Activated naive CD4-positive, alpha-beta T cell treated with anti-CD3 and anti-CD28 coated beads, Interleukin-2, amount 10 ng/mL, durations not matched to agents 7 days and 5 days (primary cell): ENCODE results near the gene TRANK1.
"Not testable (repeated sequence)": the region's sequence is repeated elsewhere in the genome, so short reads cannot be mapped to it uniquely, and the experiment has no call there.

Experiments
- CTCF ChIA-PET: fragments of 350-600 bp; sonication (Branson Sonifier 250); formaldehyde crosslinking; loops from one replicate; lab custom pipeline; 2021; ENCODE audit warnings: antibody characterized with exemption; lab: Charles Lee
- DNase-seq: peaks from one replicate; pipeline ENCODE4 v3.0.0-alpha.2; 2020
- H3K27ac Mint-ChIP-seq: one replicate; pipeline ENCODE4 v1.8.0; 2021; ENCODE audit warnings: mild to moderate bottlenecking, moderate library complexity, mixed read lengths
- H3K27me3 Mint-ChIP-seq: one replicate; pipeline ENCODE4 v1.8.0; 2021; ENCODE audit warnings: mild to moderate bottlenecking, mixed read lengths
- H3K36me3 Mint-ChIP-seq: one replicate; pipeline ENCODE4 v1.8.0; 2021; ENCODE audit warnings: mixed read lengths
- H3K4me1 Mint-ChIP-seq: one replicate; pipeline ENCODE4 v1.8.0; 2021; ENCODE audit warnings: mixed read lengths
- H3K4me3 Mint-ChIP-seq: one replicate; pipeline ENCODE4 v1.8.0; 2021; ENCODE audit warnings: mild to moderate bottlenecking, moderate library complexity, mixed read lengths
- H3K9me3 Mint-ChIP-seq: one replicate; pipeline ENCODE4 v1.8.0; 2021; ENCODE audit warnings: mixed read lengths

TRANK1 gene

GRCh38 chr3:36879842-36880241 is 65.0 kb downstream of the TRANK1 start:
- H3K4me3 Mint-ChIP-seq, H3K9me3 Mint-ChIP-seq, H3K27me3 Mint-ChIP-seq, H3K27ac Mint-ChIP-seq, CTCF ChIA-PET, DNase-seq: not testable (repeated sequence)
- H3K4me1 Mint-ChIP-seq: peaks cover 41% of the 10 kb centered on the region
- peaks cover 51% of the 10 kb centered on the region for H3K36me3 Mint-ChIP-seq

DNA sequence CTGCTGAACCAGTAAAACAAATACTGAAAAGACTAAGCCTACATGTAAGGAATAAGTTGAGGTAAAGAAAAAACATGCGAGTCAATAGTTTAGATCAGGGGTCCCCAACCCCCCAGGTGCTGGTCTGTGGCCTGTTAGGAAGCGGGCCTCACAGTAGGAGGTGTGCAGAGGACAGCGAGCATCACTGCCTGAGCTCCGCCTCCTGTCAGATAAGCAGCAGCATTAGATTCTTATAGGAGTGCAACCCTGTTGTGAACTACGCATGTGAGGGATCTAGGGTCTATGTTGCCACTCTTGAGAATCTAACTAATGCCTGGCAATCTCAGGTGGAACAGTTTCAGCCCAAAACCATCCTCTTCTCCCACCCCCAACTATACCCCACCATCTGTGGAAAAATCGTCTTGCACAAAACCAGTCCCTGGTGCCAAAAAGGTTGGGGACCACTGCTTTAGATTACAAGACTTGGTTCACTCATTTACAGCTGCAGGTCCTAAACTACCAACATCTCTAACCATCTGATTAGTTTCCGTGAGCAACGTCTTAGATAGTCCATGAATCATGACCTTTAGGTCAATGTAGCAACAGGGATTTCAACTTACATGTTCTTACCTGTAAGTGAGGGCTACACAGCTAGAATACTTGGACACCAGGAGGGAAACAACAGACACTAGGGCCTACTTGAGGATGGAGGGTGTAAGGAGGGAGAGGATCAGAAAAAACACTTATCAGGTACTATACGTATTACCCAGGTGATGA is 66.7 kb downstream of the TRANK1 start:
- H3K36me3 Mint-ChIP-seq: peaks cover 47% of the 10 kb centered on the region
- CTCF ChIA-PET: interaction anchor here (0.7 kb wide), 1 partner anchor 28 kb away, joined by 3 read pairs; no protein-coding TSS in a partner anchor
- no peak for DNase-seq

GRCh38 chr3:36876181-36876936 is 68.5 kb downstream of the TRANK1 start:
- H3K9me3 Mint-ChIP-seq: no peaks in the 10 kb centered on the region
- peaks cover 3% of the 10 kb centered on the region for H3K27me3 Mint-ChIP-seq
- peak overlapping the region; percentile 97 for H3K27ac Mint-ChIP-seq
- CTCF ChIA-PET: interaction anchor here (0.7 to 2.0 kb wide), 9 partner anchors 8 to 83 kb away, joined by 3 to 10 read pairs (median 4); no protein-coding TSS in a partner anchor
- peak; percentile 40 for DNase-seq
- peaks cover 47% of the 10 kb centered on the region for H3K36me3 Mint-ChIP-seq
- H3K4me3 Mint-ChIP-seq: peak overlapping the region; percentile 64
- peaks cover 42% of the 10 kb centered on the region for H3K4me1 Mint-ChIP-seq

More for the DNA sequence above, 66.7 kb downstream of the TRANK1 start:
- H3K4me3 Mint-ChIP-seq: no peak overlapping the region
- H3K9me3 Mint-ChIP-seq: no peaks in the 10 kb centered on the region
- H3K27me3 Mint-ChIP-seq: peaks cover 3% of the 10 kb centered on the region
- peak overlapping the region; percentile 5 for H3K27ac Mint-ChIP-seq
- peaks cover 42% of the 10 kb centered on the region for H3K4me1 Mint-ChIP-seq

DNA sequence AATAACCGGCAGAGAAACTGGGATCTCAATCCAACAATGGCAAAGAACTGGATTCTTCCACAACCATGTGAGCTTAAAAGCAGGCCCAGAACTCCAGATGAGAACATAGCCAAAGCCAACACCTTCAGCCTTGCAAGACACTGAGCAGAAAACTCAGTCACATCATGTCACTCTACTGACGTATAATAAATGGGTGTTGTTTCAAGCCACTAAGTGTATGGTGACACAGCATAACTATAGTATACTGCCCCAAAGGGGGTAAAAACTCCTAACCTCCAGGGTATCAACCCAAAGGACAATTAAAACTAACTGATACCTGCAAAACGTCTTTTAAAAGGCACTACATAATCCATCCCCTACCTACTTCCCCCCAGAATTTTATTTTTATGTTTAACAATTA is 69.5 kb downstream of the TRANK1 start:
- DNase-seq: no peak
- Mint-ChIP-seq H3K4me3 (no peak overlapping the region), H3K9me3 (no peaks in the 10 kb centered on the region), H3K27ac (peak overlapping the region; percentile 47), H3K4me1 (peaks cover 40% of the 10 kb centered on the region), H3K36me3 (peaks cover 43% of the 10 kb centered on the region), H3K27me3 (peaks cover 3% of the 10 kb centered on the region)
- CTCF ChIA-PET: interaction anchor here (1.5 to 2.0 kb wide), 2 partner anchors 29 to 33 kb away, joined by 4 to 5 read pairs; no protein-coding TSS in a partner anchor

GRCh38 chr3:36874424-36874823 is 70.4 kb downstream of the TRANK1 start:
- no peak overlapping the region for H3K27ac Mint-ChIP-seq
- no peaks in the 10 kb centered on the region for H3K9me3 Mint-ChIP-seq
- CTCF ChIA-PET: interaction anchor here (0.6 kb wide), 1 partner anchor 599 kb away, joined by 3 read pairs; no protein-coding TSS in a partner anchor
- no peak overlapping the region for H3K4me3 Mint-ChIP-seq
- DNase-seq: no peak
- H3K27me3 Mint-ChIP-seq: peaks cover 3% of the 10 kb centered on the region
- peaks cover 40% of the 10 kb centered on the region for H3K4me1 Mint-ChIP-seq
- H3K36me3 Mint-ChIP-seq: peaks cover 41% of the 10 kb centered on the region

- H3K27ac Mint-ChIP-seq: no peak overlapping the region
- H3K4me1 Mint-ChIP-seq: peaks cover 18% of the 10 kb centered on the region
- CTCF ChIA-PET: interaction anchor here (0.7 to 1.2 kb wide), 4 partner anchors 9 to 88 kb away, joined by 3 to 4 read pairs (median 3); no protein-coding TSS in a partner anchor
- H3K9me3 Mint-ChIP-seq: no peaks in the 10 kb centered on the region
- peaks cover 39% of the 10 kb centered on the region for H3K36me3 Mint-ChIP-seq
- H3K27me3 Mint-ChIP-seq: peaks cover 3% of the 10 kb centered on the region
- H3K4me3 Mint-ChIP-seq: no peak overlapping the region
- no peak for DNase-seq
These were observed 73.3 kb downstream of the TRANK1 start for GRCh38 chr3:36871379-36872126.

DNA sequence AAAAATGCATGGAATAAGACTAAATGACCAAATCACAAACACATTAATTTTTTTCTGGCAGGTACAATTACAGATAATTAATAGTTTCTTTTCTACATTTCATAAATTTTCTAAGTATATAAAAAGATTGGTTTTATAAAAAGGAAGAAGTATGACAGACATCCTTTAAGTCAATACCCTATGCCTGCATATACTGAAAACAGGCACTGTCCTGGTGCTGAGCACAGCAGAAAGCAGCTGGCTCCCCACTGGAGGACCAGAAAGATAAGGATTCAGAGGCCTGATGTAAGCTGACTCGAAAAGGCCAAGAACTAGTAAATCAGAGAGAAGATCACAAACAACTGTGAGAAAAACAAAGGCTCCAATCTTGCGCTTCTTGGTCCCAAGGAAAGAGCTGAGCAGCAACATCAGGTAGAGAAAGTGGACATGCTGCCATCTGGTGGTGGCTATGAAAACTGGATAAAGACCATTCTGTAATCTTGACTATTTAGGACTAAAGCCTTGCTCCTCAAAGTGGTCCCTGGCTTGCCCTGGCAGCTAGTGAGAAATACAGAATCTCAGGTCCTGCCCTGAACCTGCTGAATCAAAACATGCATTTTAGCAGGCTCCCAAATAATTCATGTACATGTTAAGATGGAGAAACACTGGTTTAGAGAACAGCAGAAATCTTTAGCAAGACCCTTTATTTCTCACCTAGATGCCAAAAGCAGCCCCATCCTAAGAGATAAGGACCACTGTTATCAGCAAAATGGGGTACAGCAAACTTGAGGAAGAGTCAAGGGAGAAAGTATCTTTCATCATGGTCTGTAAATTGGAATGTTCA is 76.0 kb downstream of the TRANK1 start:
- CTCF ChIA-PET: interaction anchor here (0.8 to 3.7 kb wide), 18 partner anchors 8 to 275 kb away, joined by 3 to 23 read pairs (median 6); no protein-coding TSS in a partner anchor
- Mint-ChIP-seq H3K4me1 (peaks cover 8% of the 10 kb centered on the region), H3K36me3 (peaks cover 36% of the 10 kb centered on the region), H3K27ac (no peak overlapping the region), H3K27me3 (no peaks in the 10 kb centered on the region), H3K9me3 (no peaks in the 10 kb centered on the region), H3K4me3 (no peak overlapping the region)
- peak; percentile 66 for DNase-seq

GRCh38 chr3:36867810-36868209 is 77.0 kb downstream of the TRANK1 start:
- Mint-ChIP-seq H3K27me3 (no peaks in the 10 kb centered on the region), H3K36me3 (peaks cover 42% of the 10 kb centered on the region), H3K9me3 (no peaks in the 10 kb centered on the region), H3K27ac (no peak overlapping the region), H3K4me3 (no peak overlapping the region), H3K4me1 (peaks cover 14% of the 10 kb centered on the region)
- DNase-seq: no peak
- CTCF ChIA-PET: interaction anchor here (1.1 to 3.7 kb wide), 13 partner anchors 9 to 274 kb away, joined by 3 to 23 read pairs (median 6); no protein-coding TSS in a partner anchor

DNA sequence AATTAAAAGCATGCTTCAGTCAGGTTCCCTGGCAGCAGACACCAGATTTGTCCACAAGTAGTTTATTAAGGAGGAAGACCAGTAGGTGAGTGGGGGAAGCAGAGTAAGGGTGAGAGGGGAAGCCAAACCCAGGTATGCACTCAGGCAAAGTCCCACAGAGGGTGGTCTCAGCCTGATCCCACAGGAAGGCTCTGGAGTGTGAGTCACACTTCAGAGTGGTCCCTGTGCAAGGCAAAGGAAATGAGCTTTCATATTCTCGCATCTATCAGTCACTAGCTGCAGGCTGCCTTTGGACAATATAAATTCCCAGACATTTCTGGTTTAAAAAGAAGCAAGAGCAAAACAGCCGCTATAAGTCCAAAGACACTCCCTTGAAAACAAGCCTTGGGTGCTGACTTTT is 78.5 kb downstream of the TRANK1 start:
- peaks cover 37% of the 10 kb centered on the region for H3K36me3 Mint-ChIP-seq
- peaks cover 15% of the 10 kb centered on the region for H3K4me1 Mint-ChIP-seq
- H3K4me3 Mint-ChIP-seq: no peak overlapping the region
- no peaks in the 10 kb centered on the region for H3K27me3 Mint-ChIP-seq
- CTCF ChIA-PET: interaction anchor here (0.9 to 3.7 kb wide), 6 partner anchors 9 to 133 kb away, joined by 3 to 23 read pairs (median 6); no protein-coding TSS in a partner anchor
- DNase-seq: no peak
- no peak overlapping the region for H3K27ac Mint-ChIP-seq
- no peaks in the 10 kb centered on the region for H3K9me3 Mint-ChIP-seq

GRCh38 chr3:36864180-36865053 is 80.4 kb downstream of the TRANK1 start:
- H3K27ac Mint-ChIP-seq: peak overlapping the region; percentile 81
- CTCF ChIA-PET: interaction anchor here (0.9 to 1.6 kb wide), 2 partner anchors 72 to 94 kb away, joined by 3 to 5 read pairs; no protein-coding TSS in a partner anchor
- no peaks in the 10 kb centered on the region for H3K9me3 Mint-ChIP-seq
- DNase-seq: no peak
- H3K36me3 Mint-ChIP-seq: peaks cover 49% of the 10 kb centered on the region
- no peaks in the 10 kb centered on the region for H3K27me3 Mint-ChIP-seq
- H3K4me3 Mint-ChIP-seq: no peak overlapping the region
- peaks cover 15% of the 10 kb centered on the region for H3K4me1 Mint-ChIP-seq

DNA sequence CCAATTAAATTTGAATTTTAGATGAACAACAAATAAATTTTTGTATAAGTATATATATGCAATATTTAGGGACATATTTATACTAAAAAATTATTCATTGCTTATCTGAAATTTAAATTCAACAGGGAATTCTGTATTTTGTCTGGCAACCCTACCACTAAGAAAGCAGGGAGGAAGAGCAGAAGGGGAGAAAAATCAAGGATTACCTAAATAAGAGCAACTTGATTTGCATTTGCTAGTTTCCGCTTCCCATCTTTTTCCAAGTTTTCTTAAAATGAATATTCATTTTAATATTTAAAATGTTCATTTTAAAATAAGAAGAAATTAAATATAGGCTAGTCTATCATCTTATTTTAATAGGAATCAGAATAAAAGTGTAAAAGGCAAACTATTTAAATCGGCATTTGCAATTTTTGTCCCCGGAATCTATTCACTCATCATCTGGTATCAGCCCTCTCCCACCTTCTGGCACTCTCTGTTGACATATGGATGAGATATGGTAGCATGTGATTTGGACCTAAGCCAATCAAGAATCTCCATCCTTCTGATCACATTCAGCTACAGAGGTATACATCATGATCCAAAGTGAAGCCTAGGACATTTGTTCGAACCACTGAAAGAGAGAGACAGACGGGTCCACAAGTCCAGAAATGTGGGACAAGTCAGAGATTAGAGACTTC is 82.6 kb downstream of the TRANK1 start:
- no peak for DNase-seq
- CTCF ChIA-PET: no interaction called here
- no peak overlapping the region for H3K27ac Mint-ChIP-seq

GRCh38 chr3:36859494-36859893 is 85.4 kb downstream of the TRANK1 start:
- no peaks in the 10 kb centered on the region for H3K9me3 Mint-ChIP-seq
- CTCF ChIA-PET: interaction anchor here (1.7 kb wide), 1 partner anchor 10 kb away, joined by 6 read pairs; no protein-coding TSS in a partner anchor

More for the DNA sequence above, 82.6 kb downstream of the TRANK1 start:
- no peak overlapping the region for H3K4me3 Mint-ChIP-seq
- no peaks in the 10 kb centered on the region for H3K27me3 Mint-ChIP-seq
- peaks cover 64% of the 10 kb centered on the region for H3K36me3 Mint-ChIP-seq
- no peaks in the 10 kb centered on the region for H3K9me3 Mint-ChIP-seq
- peaks cover 15% of the 10 kb centered on the region for H3K4me1 Mint-ChIP-seq

More at GRCh38 chr3:36859494-36859893, 85.4 kb downstream of the TRANK1 start:
- Mint-ChIP-seq H3K27me3 (no peaks in the 10 kb centered on the region), H3K36me3 (peaks cover 75% of the 10 kb centered on the region), H3K27ac (no peak overlapping the region), H3K4me3 (no peak overlapping the region), H3K4me1 (peaks cover 10% of the 10 kb centered on the region)
- DNase-seq: no peak
